RWPE1 (cell line): ENCODE measurements around the gene ACBD5.

Experiments used
- CTCF ChIA-PET: fragments of 350-600 bp; sonication (Branson Sonifier 250); formaldehyde crosslinking; extraction: SDS; loops from one replicate; lab custom pipeline; 2021; lab: Yijun Ruan, JAX
- POLR2A ChIA-PET: fragments of 400-600 bp; formaldehyde crosslinking; extraction: SDS; loops from one replicate; lab custom pipeline; 2020; ENCODE audit warnings: antibody characterized with exemption; ENCODE audit not compliant: low non-redundant PET; lab: Yijun Ruan, JAX
- DNase-seq: peaks from one replicate; pipeline ENCODE4 v3.0.0; 2012; ENCODE audit warnings: low spot score
- H3K27ac ChIP-seq: fragments of 450-650 bp; 2 replicates; pipeline ENCODE4 v1.5.1; 2017
- CTCF ChIP-seq: fragments of 450-650 bp; conservative IDR thresholded peaks from 2 replicates; pipeline ENCODE4 v1.5.1; 2017; ENCODE audit warnings: low read depth, mild to moderate bottlenecking

The ACBD5 gene

GRCh38 chr10:27153845-27154193 lies 86.8 kb downstream of the ACBD5 start:
- H3K27ac ChIP-seq, result peak overlapping the region; percentile 94
- no peak for TF ChIP-seq CTCF
- ChIA-PET POLR2A (interaction anchor here (0.6 kb wide), 1 partner anchor 88 kb away, joined by 5 read pairs; no protein-coding TSS in a partner anchor), CTCF (interaction anchor here (0.6 to 1.1 kb wide), 2 partner anchors 10 to 456 kb away, joined by 5 to 6 read pairs; partner anchors contain the start of gene PDSS1)
- peak; percentile 20 for DNase-seq

DNA sequence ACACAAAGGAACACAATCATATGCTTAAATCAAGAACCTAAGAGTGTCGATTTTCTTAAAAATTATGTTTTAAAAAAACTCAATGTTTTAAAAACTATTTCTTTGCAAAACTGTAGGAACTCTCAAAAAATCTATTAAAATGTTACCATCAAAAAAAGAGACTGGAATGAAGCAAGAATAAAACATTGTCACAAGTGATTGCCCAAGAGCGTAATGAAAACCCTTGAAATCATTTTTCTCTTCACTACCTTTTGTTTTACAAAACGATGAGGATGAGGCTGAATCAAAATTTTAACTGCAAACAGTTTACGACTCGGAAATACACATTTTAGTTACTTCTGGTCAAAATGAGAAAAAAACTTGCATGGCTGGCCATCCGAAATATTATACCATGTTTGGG lies 87.3 kb downstream of the ACBD5 start:
- no peak for TF ChIP-seq CTCF
- ChIA-PET CTCF (interaction anchor here (0.6 kb wide), 1 partner anchor 541 kb away, joined by 4 read pairs; no protein-coding TSS in a partner anchor), POLR2A (interaction anchor here (0.6 kb wide), 1 partner anchor 89 kb away, joined by 5 read pairs; no protein-coding TSS in a partner anchor)
- no peak for DNase-seq
- H3K27ac ChIP-seq, result peak overlapping the region; percentile 94; the same call in 1 of the 2 replicates

GRCh38 chr10:27152687-27153086 lies 87.9 kb downstream of the ACBD5 start:
- POLR2A ChIA-PET, result no interaction called here
- CTCF ChIA-PET, result no interaction called here
- no peak for DNase-seq
- TF ChIP-seq CTCF, result no peak
- H3K27ac ChIP-seq, result no peak overlapping the region

GRCh38 chr10:27150261-27150660 lies 90.3 kb downstream of the ACBD5 start:
- ChIA-PET CTCF (no interaction called here), POLR2A (no interaction called here)
- H3K27ac ChIP-seq, result no peak overlapping the region
- DNase-seq, result no peak
- TF ChIP-seq CTCF, result no peak

DNA sequence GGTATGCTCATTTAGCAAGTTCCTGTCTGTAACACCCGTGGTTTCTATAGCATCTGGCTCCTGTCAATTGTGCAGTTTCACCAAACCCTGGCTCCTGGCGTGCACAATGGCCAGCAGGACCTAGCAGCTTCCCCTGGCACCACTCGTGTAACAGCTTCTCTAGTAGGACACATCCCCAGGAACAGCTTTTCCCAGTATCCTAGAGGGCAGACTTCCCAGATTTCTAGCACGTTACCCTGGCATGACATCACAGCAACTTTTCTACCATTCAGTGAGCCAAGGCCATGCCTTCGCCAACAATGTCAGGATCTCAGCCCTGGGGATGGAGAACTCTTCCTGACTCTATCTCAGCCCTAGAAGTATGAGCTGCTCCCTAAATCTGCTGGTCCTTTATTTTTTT lies 92.9 kb downstream of the ACBD5 start:
- ChIA-PET POLR2A (no interaction called here), CTCF (no interaction called here)
- DNase-seq, result no peak
- no peak for TF ChIP-seq CTCF
- no peak overlapping the region for H3K27ac ChIP-seq

DNA sequence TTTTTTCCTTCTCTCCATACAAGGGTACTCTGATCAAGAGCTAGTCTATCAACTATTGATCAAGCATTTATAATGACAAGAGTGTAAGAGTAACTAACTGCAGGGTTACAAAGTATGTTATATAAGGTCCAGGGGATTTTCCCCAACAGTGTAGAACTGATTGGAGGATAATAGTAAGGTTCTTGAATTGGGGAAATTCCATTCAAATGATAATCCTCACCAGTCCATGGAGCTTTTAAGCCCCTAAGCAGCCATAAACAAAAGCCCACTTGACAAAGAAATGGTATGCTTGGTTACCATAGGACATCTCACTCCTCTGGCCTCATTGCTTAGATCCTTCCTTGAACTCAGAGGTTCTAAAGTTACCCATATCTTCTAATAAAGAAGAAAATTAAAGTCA lies 94.7 kb downstream of the ACBD5 start:
- no peak for DNase-seq
- no peak overlapping the region for H3K27ac ChIP-seq
- ChIA-PET CTCF (interaction anchor here (0.6 kb wide), 2 partner anchors 26 to 1329 kb away, joined by 3 to 4 read pairs; no protein-coding TSS in a partner anchor), POLR2A (no interaction called here)
- no peak for TF ChIP-seq CTCF
